ENCODE data around the gene ADAMTSL2.

The ADAMTSL2 gene

DNA sequence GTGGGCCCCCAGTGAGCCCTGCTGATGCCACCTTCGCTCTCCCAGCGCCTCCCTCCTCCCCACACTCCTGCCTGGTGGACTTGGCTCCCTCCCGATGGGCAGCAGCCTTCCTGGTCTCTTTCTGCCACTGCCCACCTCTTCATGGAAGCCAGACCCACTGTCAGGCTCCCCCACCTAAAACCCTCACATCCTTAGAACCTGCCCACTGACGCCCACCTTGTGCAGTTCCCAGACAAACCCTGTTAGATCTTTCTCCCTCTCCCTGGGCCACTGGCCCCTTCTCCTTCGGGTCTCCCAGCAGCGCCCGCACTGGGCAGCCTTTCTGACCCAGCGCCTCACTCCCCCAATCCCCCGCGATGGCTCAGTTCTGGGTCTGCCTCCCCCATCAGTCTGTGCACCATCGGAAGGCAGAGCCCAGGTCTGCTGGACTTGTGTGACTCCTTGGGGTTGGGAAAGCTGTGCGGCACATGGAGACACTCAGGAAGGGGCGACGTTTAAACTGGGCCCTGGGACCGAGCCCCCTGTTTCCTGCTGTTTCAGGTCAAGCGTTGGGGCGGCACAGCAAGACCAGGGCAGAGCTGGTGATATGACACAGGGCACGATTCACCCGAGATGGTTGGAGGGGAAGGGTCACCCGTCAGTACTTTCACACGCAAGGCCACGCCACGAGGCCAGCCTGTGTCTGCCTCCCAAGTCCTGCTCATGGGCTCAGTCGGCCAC lies 27.1 kb upstream of the ADAMTSL2 start:
- Histone ChIP-seq H4K91ac (ENCODE audit: low read length) (peak overlapping the region; percentile 44), H2BK5ac (ENCODE audit: low read depth, low read length, poor library complexity, severe bottlenecking) (no peak overlapping the region), H2BK12ac (ENCODE audit: low read length in 2 of 2) (peak overlapping the region; percentile 35 to 49), H2AK5ac (ENCODE audit: low read length, severe bottlenecking) (peak overlapping the region; percentile 13), H2BK15ac (ENCODE audit: low read depth, poor library complexity, severe bottlenecking) (peak overlapping the region; percentile 16), H3K36me3 (ENCODE audit: control insufficient read depth in 1 of 2, insufficient read depth in 2 of 2, low read depth in 1 of 2, low read length in 2 of 2) (no peaks in the 10 kb centered on the region), H3K14ac (ENCODE audit: low read length in 2 of 2) (peak overlapping the region in 1 of 2 experiments; percentile 95), H3K27ac (ENCODE audit: low read length, poor library complexity, severe bottlenecking) (no peak overlapping the region), H3K4me1 (ENCODE audit: control insufficient read depth, insufficient read depth, low read depth, low read length) (peaks cover 38% of the 10 kb centered on the region), H3K4me2 (ENCODE audit: low read length, poor library complexity, severe bottlenecking) (no peak overlapping the region), H3K18ac (ENCODE audit: low read depth in 1 of 2, low read length in 2 of 2) (peak overlapping the region; percentile 29 to 38), H3K9me3 (ENCODE audit: control insufficient read depth, low read length) (peaks cover 5% of the 10 kb centered on the region), H4K8ac (ENCODE audit: low read length) (peak overlapping the region; percentile 1), H3K79me1 (replicated peaks; ENCODE audit: low read length, poor library complexity, severe bottlenecking) (no peaks in the 10 kb centered on the region), H2AFZ (ENCODE audit: low read depth, low read length) (no peak overlapping the region), H3K4ac (ENCODE audit: low read depth in 1 of 2, low read length in 2 of 2) (peak overlapping the region in 1 of 2 experiments; percentile 37), H3K4me3 (ENCODE audit: insufficient read depth in 1 of 2, low read depth in 1 of 2, low read length in 2 of 2) (no peak overlapping the region), H3K9ac (ENCODE audit: low read length) (peak overlapping the region; percentile 62), H3K23ac (ENCODE audit: low read length in 2 of 2) (peak overlapping the region in 1 of 2 experiments; percentile 42), H2BK120ac (ENCODE audit: low read depth, low read length) (no peak overlapping the region), H3K27me3 (ENCODE audit: control insufficient read depth in 1 of 2, insufficient read depth in 1 of 2, low read length in 2 of 2) (peaks cover 3 to 14% of the 10 kb centered on the region in 2 experiments)
- no peak for DNase-seq
- WGBS, result 96% methylated on average over 24 of the region's 24 CpGs

- H3K36me3 ChIP-seq (ENCODE audit: control insufficient read depth in 1 of 2, insufficient read depth in 2 of 2, low read depth in 1 of 2, low read length in 2 of 2), result no peaks in the 10 kb centered on the region
- no peaks in the 10 kb centered on the region for H3K9me3 ChIP-seq (ENCODE audit: control insufficient read depth, low read length)
- H3K79me1 ChIP-seq (replicated peaks; ENCODE audit: low read length, poor library complexity, severe bottlenecking), result no peaks in the 10 kb centered on the region
- H2AK5ac ChIP-seq (ENCODE audit: low read length, severe bottlenecking), result peak overlapping the region; percentile 13
- H3K14ac ChIP-seq (ENCODE audit: low read length in 2 of 2), result peak overlapping the region in 1 of 2 experiments; percentile 95
- no peak overlapping the region for H3K9ac ChIP-seq (ENCODE audit: low read length)
- H3K4me3 ChIP-seq (ENCODE audit: insufficient read depth in 1 of 2, low read depth in 1 of 2, low read length in 2 of 2), result no peak overlapping the region
- H2BK12ac ChIP-seq (ENCODE audit: low read length in 2 of 2), result peak overlapping the region in 1 of 2 experiments; percentile 29
- H4K8ac ChIP-seq (ENCODE audit: low read length), result no peak overlapping the region
- H3K27ac ChIP-seq (ENCODE audit: low read length, poor library complexity, severe bottlenecking), result no peak overlapping the region
- no peak overlapping the region for H2BK15ac ChIP-seq (ENCODE audit: low read depth, poor library complexity, severe bottlenecking)
- peak overlapping the region; percentile 24 to 38 for H3K18ac ChIP-seq (ENCODE audit: low read depth in 1 of 2, low read length in 2 of 2)
- H2BK120ac ChIP-seq (ENCODE audit: low read depth, low read length), result no peak overlapping the region
- no peak overlapping the region for H3K4me2 ChIP-seq (ENCODE audit: low read length, poor library complexity, severe bottlenecking)
- WGBS, result 97% methylated on average over 4 of the region's 8 CpGs
- peak overlapping the region in 1 of 2 experiments; percentile 42 for H3K23ac ChIP-seq (ENCODE audit: low read length in 2 of 2)
- H3K4ac ChIP-seq (ENCODE audit: low read depth in 1 of 2, low read length in 2 of 2), result peak overlapping the region in 1 of 2 experiments; percentile 37
- DNase-seq, result no peak
- H3K27me3 ChIP-seq (ENCODE audit: control insufficient read depth in 1 of 2, insufficient read depth in 1 of 2, low read length in 2 of 2), result peaks cover 0 to 17% of the 10 kb centered on the region in 2 experiments
- H4K91ac ChIP-seq (ENCODE audit: low read length), result peak overlapping the region; percentile 44
- H2AFZ ChIP-seq (ENCODE audit: low read depth, low read length), result no peak overlapping the region
- H3K4me1 ChIP-seq (ENCODE audit: control insufficient read depth, insufficient read depth, low read depth, low read length), result peaks cover 39% of the 10 kb centered on the region
- no peak overlapping the region for H2BK5ac ChIP-seq (ENCODE audit: low read depth, low read length, poor library complexity, severe bottlenecking)
Observed at GRCh38 chr9:133508046-133508445, 26.5 kb upstream of the ADAMTSL2 start.

GRCh38 chr9:133509179-133510083 lies 25.1 kb upstream of the ADAMTSL2 start:
- peak overlapping the region in 1 of 2 experiments; percentile 21 for H2BK12ac ChIP-seq (ENCODE audit: low read length in 2 of 2)
- H3K18ac ChIP-seq (ENCODE audit: low read depth in 1 of 2, low read length in 2 of 2), result peak overlapping the region; percentile 61 to 68
- H4K8ac ChIP-seq (ENCODE audit: low read length), result peak overlapping the region; percentile 70
- H3K4ac ChIP-seq (ENCODE audit: low read depth in 1 of 2, low read length in 2 of 2), result peak overlapping the region; percentile 30 to 81
- H3K36me3 ChIP-seq (ENCODE audit: control insufficient read depth in 1 of 2, insufficient read depth in 2 of 2, low read depth in 1 of 2, low read length in 2 of 2), result no peaks in the 10 kb centered on the region
- peak overlapping the region in 1 of 2 experiments; percentile 14 for H3K23ac ChIP-seq (ENCODE audit: low read length in 2 of 2)
- DNase-seq, result peak; percentile 27
- peak overlapping the region; percentile 94 for H2BK15ac ChIP-seq (ENCODE audit: low read depth, poor library complexity, severe bottlenecking)
- H3K27me3 ChIP-seq (ENCODE audit: control insufficient read depth in 1 of 2, insufficient read depth in 1 of 2, low read length in 2 of 2), result peaks cover 3 to 23% of the 10 kb centered on the region in 2 experiments
- H3K14ac ChIP-seq (ENCODE audit: low read length in 2 of 2), result peak overlapping the region in 1 of 2 experiments; percentile 77
- peak overlapping the region; percentile 34 for H2AFZ ChIP-seq (ENCODE audit: low read depth, low read length)
- no peaks in the 10 kb centered on the region for H3K79me1 ChIP-seq (replicated peaks; ENCODE audit: low read length, poor library complexity, severe bottlenecking)
- no peak overlapping the region for H4K91ac ChIP-seq (ENCODE audit: low read length)
- peak overlapping the region in 1 of 2 experiments; percentile 23 for H3K4me3 ChIP-seq (ENCODE audit: insufficient read depth in 1 of 2, low read depth in 1 of 2, low read length in 2 of 2)
- no peak overlapping the region for H3K27ac ChIP-seq (ENCODE audit: low read length, poor library complexity, severe bottlenecking)
- H3K4me1 ChIP-seq (ENCODE audit: control insufficient read depth, insufficient read depth, low read depth, low read length), result peaks cover 39% of the 10 kb centered on the region
- peak overlapping the region; percentile 33 for H3K4me2 ChIP-seq (ENCODE audit: low read length, poor library complexity, severe bottlenecking)
- no peak overlapping the region for H2AK5ac ChIP-seq (ENCODE audit: low read length, severe bottlenecking)
- H3K9me3 ChIP-seq (ENCODE audit: control insufficient read depth, low read length), result no peaks in the 10 kb centered on the region
- H3K9ac ChIP-seq (ENCODE audit: low read length), result no peak overlapping the region
- H2BK5ac ChIP-seq (ENCODE audit: low read depth, low read length, poor library complexity, severe bottlenecking), result no peak overlapping the region
- 10% methylated on average over 25 of the region's 26 CpGs for WGBS
- H2BK120ac ChIP-seq (ENCODE audit: low read depth, low read length), result no peak overlapping the region
